Neuronal stem cell (in vitro differentiated cells): ENCODE data around the gene GORASP2.

Experiments
- DNase-seq: peaks from one replicate; pipeline ENCODE4 v3.0.0-alpha.2; 2013; ENCODE audit warnings: low spot score
- H2AFZ ChIP-seq: one replicate; pipeline ENCODE4 v1.6.1; 2013; ENCODE audit warnings: mild to moderate bottlenecking, low read length, inconsistent platforms
- H2AK5ac ChIP-seq: 2 replicates; pipeline ENCODE4 v1.6.1; 2013; ENCODE audit warnings: low read depth, mild to moderate bottlenecking, inconsistent platforms, low read length, moderate library complexity, mixed read lengths
- H2BK120ac ChIP-seq: 2 replicates; pipeline ENCODE4 v1.6.1; 2013; ENCODE audit warnings: low read depth, mild to moderate bottlenecking, inconsistent platforms, low read length, moderate library complexity, mixed read lengths
- H2BK12ac ChIP-seq: one replicate; pipeline ENCODE4 v1.6.1; 2013; ENCODE audit warnings: low read length, inconsistent platforms
- H2BK15ac ChIP-seq: 2 replicates; pipeline ENCODE4 v1.6.1; 2013; ENCODE audit warnings: mild to moderate bottlenecking, low read length, inconsistent platforms, mixed read lengths
- H2BK5ac ChIP-seq: one replicate; pipeline ENCODE4 v1.6.1; 2013; ENCODE audit warnings: inconsistent platforms, mild to moderate bottlenecking, low read length, moderate library complexity
- H3K14ac ChIP-seq: one replicate; pipeline ENCODE4 v1.6.1; 2013; ENCODE audit warnings: low read length, inconsistent platforms
- H3K18ac ChIP-seq: 2 replicates; pipeline ENCODE4 v1.6.1; 2013; ENCODE audit warnings: low read length, inconsistent platforms
- H3K23ac ChIP-seq: 2 replicates; pipeline ENCODE4 v1.6.1; 2013; ENCODE audit warnings: low read depth, mild to moderate bottlenecking, mixed read lengths, low read length, inconsistent platforms; ENCODE audit not compliant: poor library complexity
- H3K27ac ChIP-seq: replicated peaks from 3 replicates; pipeline ENCODE4 v1.5.1; 2013; ENCODE audit warnings: low read length, inconsistent platforms
- H3K27me3 ChIP-seq, 3 experiments: 2 replicates each; pipeline ENCODE4 v1.6.1; 2013; ENCODE audit warnings: low read length in 3 of 3, mild to moderate bottlenecking in 2 of 3, inconsistent platforms in 1 of 3, low read depth in 1 of 3, mixed read lengths in 1 of 3, moderate library complexity in 1 of 3; ENCODE audit not compliant: control insufficient read depth in 3 of 3, insufficient read depth in 3 of 3
- H3K36me3 ChIP-seq, 2 donors: replicated peaks in 1 of 2; 2 replicates each; pipeline ENCODE4 v1.6.1; 2013; ENCODE audit warnings: low read length in 2 of 2; ENCODE audit not compliant: control insufficient read depth in 2 of 2, insufficient read depth in 2 of 2
- H3K4ac ChIP-seq: 2 replicates; pipeline ENCODE4 v1.6.1; 2013; ENCODE audit warnings: inconsistent platforms, mild to moderate bottlenecking, low read length, moderate library complexity
- H3K4me1 ChIP-seq, 2 donors: 1 replicate in 1 of 2; 2 replicates in 1 of 2; pipeline ENCODE4 v1.6.1; 2013; ENCODE audit warnings: low read length in 2 of 2, low read depth in 1 of 2; ENCODE audit not compliant: control insufficient read depth in 2 of 2, insufficient read depth in 1 of 2
- H3K4me2 ChIP-seq: one replicate; pipeline ENCODE4 v1.6.1; 2013; ENCODE audit warnings: mild to moderate bottlenecking, low read length, inconsistent platforms; ENCODE audit not compliant: insufficient read depth, poor library complexity, severe bottlenecking
- H3K4me3 ChIP-seq, 2 donors: 2 replicates each; pipeline ENCODE4 v1.5.1; 2013; ENCODE audit warnings: low read length in 2 of 2, mild to moderate bottlenecking in 2 of 2, inconsistent platforms in 1 of 2, moderate library complexity in 1 of 2
- H3K79me1 ChIP-seq: one replicate; pipeline ENCODE4 v1.6.1; 2013; ENCODE audit warnings: low read depth, mild to moderate bottlenecking, inconsistent platforms, low read length, moderate library complexity
- H3K9ac ChIP-seq: one replicate; pipeline ENCODE4 v1.6.1; 2013; ENCODE audit warnings: mild to moderate bottlenecking, low read depth, low read length, inconsistent platforms; ENCODE audit not compliant: poor library complexity
- H3K9me3 ChIP-seq, 2 donors: replicated peaks in 1 of 2; 2 replicates each; pipeline versions ENCODE3 to v1.6.1; 2013; ENCODE audit warnings: low read length in 2 of 2, mild to moderate bottlenecking in 2 of 2, inconsistent platforms in 1 of 2, low read depth in 1 of 2, mixed read lengths in 1 of 2, moderate library complexity in 1 of 2; ENCODE audit not compliant: control insufficient read depth in 2 of 2, insufficient read depth in 1 of 2
- H4K8ac ChIP-seq: one replicate; pipeline ENCODE4 v1.6.1; 2013; ENCODE audit warnings: low read depth, mild to moderate bottlenecking, inconsistent platforms, low read length, moderate library complexity
- H4K91ac ChIP-seq: one replicate; pipeline ENCODE4 v1.6.1; 2013; ENCODE audit warnings: low read length, low read depth, mild to moderate bottlenecking, inconsistent platforms; ENCODE audit not compliant: poor library complexity
- WGBS, 2 donors: extraction: QIAGEN DNeasy Blood & Tissue Kit; methylation state at CpG; one replicate each; pipeline ENCODE4 v1.1.7; 2013; ENCODE audit warnings: missing lambda C conversion rate in 2 of 2, mixed read lengths in 1 of 2; ENCODE audit not compliant: insufficient read length in 2 of 2, insufficient replicate concordance in 1 of 2; ENCODE audit errors: extremely low coverage in 2 of 2; 5-methylcytosine and 5-hydroxymethylcytosine counted together

The GORASP2 gene

GRCh38 chr2:170885130-170885791 is 43.8 kb upstream of the GORASP2 start:
- no peak overlapping the region for H2BK5ac ChIP-seq
- H3K79me1 ChIP-seq: no peaks in the 10 kb centered on the region
- no peak overlapping the region for H3K4ac ChIP-seq
- H4K91ac ChIP-seq: no peak overlapping the region
- H3K27me3 ChIP-seq: no peaks in the 10 kb centered on the region
- no peak overlapping the region for H2BK120ac ChIP-seq
- no peak overlapping the region for H4K8ac ChIP-seq
- peak overlapping the region; percentile 15 for H2BK15ac ChIP-seq
- no peak overlapping the region for H2AFZ ChIP-seq
- no peak overlapping the region for H3K9ac ChIP-seq
- H3K14ac ChIP-seq: peak overlapping the region; percentile 42
- DNase-seq: no peak
- H3K4me1 ChIP-seq: no peaks in the 10 kb centered on the region
- no peak overlapping the region for H3K23ac ChIP-seq
- H3K27ac ChIP-seq: no peak overlapping the region
- no peaks in the 10 kb centered on the region for H3K36me3 ChIP-seq
- H2AK5ac ChIP-seq: no peak overlapping the region
- H3K18ac ChIP-seq: peak overlapping the region; percentile 18
- H3K4me2 ChIP-seq: no peak overlapping the region
- no peak overlapping the region for H2BK12ac ChIP-seq
- no peak overlapping the region for H3K4me3 ChIP-seq
- no peaks in the 10 kb centered on the region for H3K9me3 ChIP-seq
- no CpG with 5 or more reads among the region's 5 CpGs for WGBS, 2 donors

- H3K4me2 ChIP-seq: no peak overlapping the region
- H3K9me3 ChIP-seq: no peaks in the 10 kb centered on the region
- no peak overlapping the region for H2BK5ac ChIP-seq
- H3K4me1 ChIP-seq: no peaks in the 10 kb centered on the region
- H3K27ac ChIP-seq: no peak overlapping the region
- no peak overlapping the region for H2BK12ac ChIP-seq
- H3K18ac ChIP-seq: no peak overlapping the region
- no peak overlapping the region for H4K91ac ChIP-seq
- H2BK120ac ChIP-seq: no peak overlapping the region
- no peak for DNase-seq
- H2AFZ ChIP-seq: no peak overlapping the region
- H3K79me1 ChIP-seq: no peaks in the 10 kb centered on the region
- H3K4me3 ChIP-seq: no peak overlapping the region
- H3K4ac ChIP-seq: no peak overlapping the region
- no peak overlapping the region for H3K14ac ChIP-seq
- WGBS, 2 donors: no CpG with 5 or more reads among the region's 1 CpG
- H2AK5ac ChIP-seq: no peak overlapping the region
- no peak overlapping the region for H3K9ac ChIP-seq
- no peaks in the 10 kb centered on the region for H3K36me3 ChIP-seq
- no peaks in the 10 kb centered on the region for H3K27me3 ChIP-seq
- no peak overlapping the region for H2BK15ac ChIP-seq
- H3K23ac ChIP-seq: no peak overlapping the region
- no peak overlapping the region for H4K8ac ChIP-seq
Observed at GRCh38 chr2:170886386-170886785, 42.7 kb upstream of the GORASP2 start.

- Histone ChIP-seq H3K27me3 (no peaks in the 10 kb centered on the region), H3K79me1 (no peaks in the 10 kb centered on the region), H2BK12ac (no peak overlapping the region)
Observed at GRCh38 chr2:170887496-170887895, 41.6 kb upstream of the GORASP2 start.

GRCh38 chr2:170887896-170888295 is 41.2 kb upstream of the GORASP2 start:
- Histone ChIP-seq H3K4me2 (no peak overlapping the region), H2AFZ (no peak overlapping the region), H3K23ac (no peak overlapping the region), H3K9me3 (no peaks in the 10 kb centered on the region), H3K27ac (no peak overlapping the region), H2BK12ac (no peak overlapping the region), H3K27me3 (no peaks in the 10 kb centered on the region), H4K91ac (no peak overlapping the region), H2BK15ac (no peak overlapping the region), H2AK5ac (no peak overlapping the region), H2BK120ac (no peak overlapping the region), H3K4me3 (no peak overlapping the region), H3K4ac (no peak overlapping the region), H3K4me1 (no peaks in the 10 kb centered on the region), H2BK5ac (no peak overlapping the region), H3K14ac (no peak overlapping the region), H3K36me3 (no peaks in the 10 kb centered on the region), H3K79me1 (no peaks in the 10 kb centered on the region), H3K18ac (no peak overlapping the region), H3K9ac (no peak overlapping the region), H4K8ac (no peak overlapping the region)
- DNase-seq: no peak
- WGBS, 2 donors: no CpG with 5 or more reads among the region's 3 CpGs

More at GRCh38 chr2:170887496-170887895, 41.6 kb upstream of the GORASP2 start:
- H3K27ac ChIP-seq: no peak overlapping the region
- H3K9ac ChIP-seq: no peak overlapping the region
- no peak overlapping the region for H4K8ac ChIP-seq
- no peak for DNase-seq
- H3K23ac ChIP-seq: no peak overlapping the region
- no peaks in the 10 kb centered on the region for H3K4me1 ChIP-seq
- H4K91ac ChIP-seq: no peak overlapping the region
- no peaks in the 10 kb centered on the region for H3K9me3 ChIP-seq
- H3K36me3 ChIP-seq: no peaks in the 10 kb centered on the region
- no peak overlapping the region for H2BK120ac ChIP-seq
- H3K14ac ChIP-seq: no peak overlapping the region
- H2AFZ ChIP-seq: no peak overlapping the region
- no peak overlapping the region for H3K4me3 ChIP-seq
- H3K4me2 ChIP-seq: no peak overlapping the region
- no peak overlapping the region for H3K4ac ChIP-seq
- no peak overlapping the region for H2BK5ac ChIP-seq
- no peak overlapping the region for H2AK5ac ChIP-seq
- H2BK15ac ChIP-seq: no peak overlapping the region
- no peak overlapping the region for H3K18ac ChIP-seq
